Measurements from ENCODE around the gene CFAP20. TPM values are rescaled to one million over a fixed set of nuclear protein-coding genes. Genes with fewer than 3 reads are reported as not detected.

Gene CFAP20
- total and polyA plus RNA-seq, 4 donors: 22.1 to 30.6 (median 24.6) TPM

GRCh38 chr16:58085584-58086251 is 43.5 kb downstream of the CFAP20 start:
- no peak overlapping the region for H3K4me3 ChIP-seq (ENCODE audit: low read depth in 1 of 3, low read length in 3 of 3)
- H3K9ac ChIP-seq (ENCODE audit: low read depth in 1 of 2, low read length in 2 of 2): no peak overlapping the region
- H3K4me1 ChIP-seq (ENCODE audit: control insufficient read depth in 4 of 4, insufficient read depth in 4 of 4, low read length in 3 of 4): no peaks in the 10 kb centered on the region
- H3K27me3 ChIP-seq (ENCODE audit: control insufficient read depth in 4 of 4, insufficient read depth in 4 of 4, low read length in 3 of 4): no peaks in the 10 kb centered on the region
- 89% methylated on average over 20 of the region's 21 CpGs for WGBS
- no peak for DNase-seq (ENCODE audit: low spot score)
- H3K27ac ChIP-seq (ENCODE audit: low read depth in 1 of 2, low read length in 2 of 2): no peak overlapping the region
- TF ChIP-seq FOXA2 (IDR thresholded peaks at IDR 0.05) (no peak), MAX (IDR thresholded peaks at IDR 0.05) (no peak), REST (IDR thresholded peaks at IDR 0.05) (no peak), ATF3 (IDR thresholded peaks at IDR 0.05) (no peak), HNF4G (IDR thresholded peaks at IDR 0.05) (no peak), JUND (IDR thresholded peaks at IDR 0.05) (no peak), ZBTB33 (IDR thresholded peaks at IDR 0.05) (no peak), HNF4A (conservative IDR thresholded peaks at IDR 0.05) (no peak), TAF1 (conservative IDR thresholded peaks at IDR 0.05) (no peak), SP1 (IDR thresholded peaks at IDR 0.05) (no peak), FOXA1 (IDR thresholded peaks at IDR 0.05) (no peak)
- no peaks in the 10 kb centered on the region for H3K36me3 ChIP-seq (ENCODE audit: control insufficient read depth in 4 of 4, insufficient read depth in 3 of 4, low read depth in 1 of 4, low read length in 3 of 4)
- no peaks in the 10 kb centered on the region for H3K9me3 ChIP-seq (ENCODE audit: control insufficient read depth in 4 of 4, low read length in 3 of 4)

- 94% methylated on average over 11 of the region's 11 CpGs for WGBS
- DNase-seq (ENCODE audit: low spot score): no peak
- Histone ChIP-seq H3K4me3 (ENCODE audit: low read depth in 1 of 3, low read length in 3 of 3) (no peak overlapping the region), H3K27me3 (ENCODE audit: control insufficient read depth in 4 of 4, insufficient read depth in 4 of 4, low read length in 3 of 4) (no peaks in the 10 kb centered on the region), H3K4me1 (ENCODE audit: control insufficient read depth in 4 of 4, insufficient read depth in 4 of 4, low read length in 3 of 4) (no peaks in the 10 kb centered on the region), H3K36me3 (ENCODE audit: control insufficient read depth in 4 of 4, insufficient read depth in 3 of 4, low read depth in 1 of 4, low read length in 3 of 4) (no peaks in the 10 kb centered on the region), H3K27ac (ENCODE audit: low read depth in 1 of 2, low read length in 2 of 2) (no peak overlapping the region), H3K9me3 (ENCODE audit: control insufficient read depth in 4 of 4, low read length in 3 of 4) (no peaks in the 10 kb centered on the region), H3K9ac (ENCODE audit: low read depth in 1 of 2, low read length in 2 of 2) (no peak overlapping the region)
- TF ChIP-seq RXRA (IDR thresholded peaks at IDR 0.05) (no peak), EGR1 (IDR thresholded peaks at IDR 0.05; ENCODE audit: low read depth in 2 of 2) (no peak), SP1 (IDR thresholded peaks at IDR 0.05) (no peak)
Measured at GRCh38 chr16:58085171-58085570, 44.0 kb downstream of the CFAP20 start.

Measured in liver (tissue), 9 donors.